ENCODE data around the gene SST. TPM values are rescaled to one million over a fixed set of nuclear protein-coding genes. Genes with fewer than 3 reads are reported as not detected.

SST gene
- total RNA-seq, 1 donor: not detected

DNA sequence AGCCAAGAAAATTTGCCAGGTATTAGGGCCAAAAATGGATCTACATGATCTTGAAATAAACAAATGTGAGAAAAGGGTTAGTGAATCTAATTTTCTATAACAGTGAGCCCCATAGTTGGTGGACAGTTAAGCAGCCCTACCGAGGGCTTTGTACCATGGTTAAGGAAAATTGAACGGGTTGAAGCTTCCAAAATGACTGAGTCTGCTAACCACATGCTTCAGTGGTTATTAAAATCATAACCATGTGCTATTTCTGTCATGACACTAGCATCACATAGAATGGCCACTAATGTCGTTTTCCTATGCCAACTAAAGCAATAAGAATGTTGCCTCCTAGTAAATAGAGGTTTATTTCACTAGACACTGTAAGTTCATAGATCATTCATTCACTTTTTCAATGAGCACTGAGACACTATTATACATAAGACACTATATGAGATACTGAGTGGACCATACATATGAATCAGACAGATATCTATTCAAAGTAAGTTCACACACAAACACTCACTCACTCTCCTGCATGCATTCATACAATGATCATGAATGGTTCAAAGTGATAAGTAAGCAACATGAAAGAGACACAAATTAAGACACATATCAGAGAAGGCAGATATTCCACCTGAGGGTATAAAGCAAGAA is 4.3 kb downstream of the SST start:
- DNase-seq (ENCODE audit: insufficient read length, low spot score, missing footprints): no peak
- H3K4me1 ChIP-seq (ENCODE audit: insufficient read depth, low read length): no peaks in the 10 kb centered on the region
- H3K4me3 ChIP-seq (ENCODE audit: insufficient read depth, low read length): no peak overlapping the region
- H2AFZ ChIP-seq (ENCODE audit: low read length): no peak overlapping the region
- no peaks in the 10 kb centered on the region for H3K9me3 ChIP-seq (ENCODE audit: low read depth, low read length)
- H3K27ac ChIP-seq (ENCODE audit: low read depth, low read length): no peak overlapping the region
- H3K4me2 ChIP-seq (ENCODE audit: insufficient read depth, low read length): no peak overlapping the region
- H4K20me1 ChIP-seq (ENCODE audit: insufficient read depth, low read length): no peaks in the 10 kb centered on the region
- H3K36me3 ChIP-seq (ENCODE audit: insufficient read depth, low read length): no peaks in the 10 kb centered on the region
- H3K27me3 ChIP-seq (ENCODE audit: insufficient read depth, low read length): peaks cover 9% of the 10 kb centered on the region
- no peaks in the 10 kb centered on the region for H3K79me2 ChIP-seq (ENCODE audit: insufficient read depth, low read length)
- TF ChIP-seq CTCF (IDR thresholded peaks at IDR 0.05; ENCODE audit: extremely low read depth, low read depth, low read length): no peak

- Histone ChIP-seq H3K79me2 (ENCODE audit: insufficient read depth, low read length) (no peaks in the 10 kb centered on the region), H3K36me3 (ENCODE audit: insufficient read depth, low read length) (no peaks in the 10 kb centered on the region), H3K27ac (ENCODE audit: low read depth, low read length) (no peak overlapping the region), H3K4me1 (ENCODE audit: insufficient read depth, low read length) (no peaks in the 10 kb centered on the region), H4K20me1 (ENCODE audit: insufficient read depth, low read length) (no peaks in the 10 kb centered on the region), H3K4me2 (ENCODE audit: insufficient read depth, low read length) (no peak overlapping the region), H3K4me3 (ENCODE audit: insufficient read depth, low read length) (no peak overlapping the region), H2AFZ (ENCODE audit: low read length) (no peak overlapping the region), H3K27me3 (ENCODE audit: insufficient read depth, low read length) (peaks cover 4% of the 10 kb centered on the region), H3K9me3 (ENCODE audit: low read depth, low read length) (no peaks in the 10 kb centered on the region)
- no peak for TF ChIP-seq CTCF (IDR thresholded peaks at IDR 0.05; ENCODE audit: extremely low read depth, low read depth, low read length)
- no peak for DNase-seq (ENCODE audit: insufficient read length, low spot score, missing footprints)
Observed at GRCh38 chr3:187665010-187665409, 5.2 kb downstream of the SST start.

- TF ChIP-seq CTCF (IDR thresholded peaks at IDR 0.05; ENCODE audit: extremely low read depth, low read depth, low read length): no peak
- Histone ChIP-seq H3K4me2 (ENCODE audit: insufficient read depth, low read length) (no peak overlapping the region), H2AFZ (ENCODE audit: low read length) (no peak overlapping the region), H3K4me3 (ENCODE audit: insufficient read depth, low read length) (no peak overlapping the region), H3K27ac (ENCODE audit: low read depth, low read length) (no peak overlapping the region), H3K9me3 (ENCODE audit: low read depth, low read length) (no peaks in the 10 kb centered on the region), H3K36me3 (ENCODE audit: insufficient read depth, low read length) (no peaks in the 10 kb centered on the region), H3K79me2 (ENCODE audit: insufficient read depth, low read length) (no peaks in the 10 kb centered on the region), H4K20me1 (ENCODE audit: insufficient read depth, low read length) (no peaks in the 10 kb centered on the region), H3K27me3 (ENCODE audit: insufficient read depth, low read length) (peaks cover 4% of the 10 kb centered on the region), H3K4me1 (ENCODE audit: insufficient read depth, low read length) (no peaks in the 10 kb centered on the region)
- no peak for DNase-seq (ENCODE audit: insufficient read length, low spot score, missing footprints)
Observed at GRCh38 chr3:187662848-187663409, 7.3 kb downstream of the SST start.

GRCh38 chr3:187661267-187661666 is 8.9 kb downstream of the SST start:
- Histone ChIP-seq H3K9me3 (ENCODE audit: low read depth, low read length) (no peaks in the 10 kb centered on the region), H3K27me3 (ENCODE audit: insufficient read depth, low read length) (peaks cover 4% of the 10 kb centered on the region), H3K4me2 (ENCODE audit: insufficient read depth, low read length) (no peak overlapping the region), H3K27ac (ENCODE audit: low read depth, low read length) (no peak overlapping the region), H2AFZ (ENCODE audit: low read length) (no peak overlapping the region), H3K79me2 (ENCODE audit: insufficient read depth, low read length) (no peaks in the 10 kb centered on the region), H3K4me3 (ENCODE audit: insufficient read depth, low read length) (no peak overlapping the region), H3K4me1 (ENCODE audit: insufficient read depth, low read length) (no peaks in the 10 kb centered on the region), H3K36me3 (ENCODE audit: insufficient read depth, low read length) (no peaks in the 10 kb centered on the region), H4K20me1 (ENCODE audit: insufficient read depth, low read length) (no peaks in the 10 kb centered on the region)
- no peak for TF ChIP-seq CTCF (IDR thresholded peaks at IDR 0.05; ENCODE audit: extremely low read depth, low read depth, low read length)
- DNase-seq (ENCODE audit: insufficient read length, low spot score, missing footprints): no peak

Measured in osteoblast (primary cell).